Stimulated activated naive CD4-positive, alpha-beta T cell (primary cell): ENCODE results near the gene NHS.

ENCODE experiments used
- DNase-seq, 6 experiments: peaks; one replicate each; lab custom pipeline; 2025; lab: John Stamatoyannopoulos, UW

The NHS gene

DNA sequence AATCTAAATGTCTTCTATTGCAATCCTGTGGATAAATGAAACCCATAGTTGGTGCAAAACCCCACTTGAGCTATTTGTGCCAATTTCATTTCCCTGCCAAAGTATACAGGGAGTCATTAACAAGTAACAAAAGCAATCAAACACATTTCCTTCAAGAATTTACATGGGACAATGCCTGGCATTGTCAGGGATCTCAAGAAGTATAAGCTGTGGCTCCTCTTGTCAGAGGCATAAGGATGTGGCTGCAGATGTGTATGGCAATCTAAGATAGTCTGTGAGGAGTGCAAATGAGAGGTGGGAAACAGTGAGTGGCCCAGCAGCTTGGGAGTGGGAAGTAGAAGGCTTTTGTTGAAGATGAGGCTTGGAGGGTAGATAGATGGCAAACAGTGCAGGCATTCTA lies 304.3 kb downstream of the NHS start:
- no peak for DNase-seq

DNA sequence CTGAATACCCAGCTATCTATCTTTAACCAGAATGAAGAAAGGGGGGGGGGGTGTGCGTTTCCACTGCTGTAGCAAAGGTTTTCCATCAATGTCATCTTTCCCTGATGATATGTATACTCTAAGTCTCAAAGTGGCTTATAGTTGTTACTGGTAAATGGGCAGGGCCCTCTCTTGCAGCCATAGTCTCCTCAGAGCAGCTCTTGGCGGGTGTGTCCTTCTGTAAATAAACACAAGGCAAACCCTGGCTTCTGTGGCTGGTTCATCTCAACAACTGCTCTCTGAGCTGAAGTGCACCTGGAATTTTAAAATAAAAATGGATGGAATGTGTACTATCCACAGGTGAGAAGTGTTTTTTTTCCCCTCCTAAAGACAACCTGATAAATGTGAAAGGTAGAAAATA lies 304.8 kb downstream of the NHS start:
- no peak for DNase-seq

DNA sequence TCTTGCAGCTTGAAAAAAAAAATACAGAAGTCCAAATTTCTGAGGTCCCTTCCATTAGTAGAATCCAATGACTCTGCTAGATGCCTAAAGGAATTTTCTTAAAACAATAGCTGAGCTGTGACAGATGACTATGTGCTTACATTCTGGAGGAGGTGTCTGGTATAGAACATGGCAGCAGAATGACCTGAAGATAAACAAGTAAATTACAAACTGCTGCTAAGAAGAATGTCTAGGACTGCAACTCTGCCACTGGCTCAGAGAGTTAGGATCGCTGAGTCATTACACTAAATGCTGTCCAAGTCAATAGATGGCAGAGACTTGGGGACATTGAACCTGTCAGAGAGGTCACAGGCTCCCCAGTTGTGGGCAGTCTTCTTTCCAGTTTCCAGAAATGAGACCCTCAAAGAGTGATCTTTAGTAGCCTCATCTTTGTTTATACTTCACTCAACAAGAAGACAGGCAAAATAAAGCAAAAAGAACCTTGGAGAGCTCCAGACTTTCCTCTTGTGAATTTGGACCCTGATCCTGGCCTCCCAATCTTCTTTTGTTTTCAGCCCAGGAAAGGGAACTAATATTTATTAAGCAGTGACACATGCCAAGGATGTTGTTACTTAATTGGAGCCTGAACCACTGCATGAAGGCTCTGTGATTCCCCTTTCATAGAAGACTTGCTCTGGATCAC lies 305.9 kb downstream of the NHS start:
- no peak for DNase-seq

DNA sequence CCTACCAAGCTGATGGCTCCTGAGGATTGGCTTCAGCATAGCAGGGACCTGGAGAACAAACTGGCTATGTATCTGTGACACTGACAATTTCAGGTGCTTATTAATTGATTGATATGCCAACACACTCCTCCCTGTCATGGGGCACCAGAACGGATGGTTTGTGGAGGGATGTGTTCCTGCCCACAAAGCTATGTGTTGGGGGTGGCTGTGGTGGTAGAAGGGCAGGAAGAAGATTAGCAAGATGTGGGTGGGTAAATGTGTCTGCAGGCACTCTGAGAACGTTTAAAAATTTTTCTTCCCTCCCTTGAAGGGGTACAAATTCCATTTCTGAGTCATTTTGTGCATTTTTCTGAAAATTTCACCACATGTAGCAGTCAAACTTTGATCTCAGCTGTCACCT lies 307.3 kb downstream of the NHS start:
- DNase-seq = no peak

DNA sequence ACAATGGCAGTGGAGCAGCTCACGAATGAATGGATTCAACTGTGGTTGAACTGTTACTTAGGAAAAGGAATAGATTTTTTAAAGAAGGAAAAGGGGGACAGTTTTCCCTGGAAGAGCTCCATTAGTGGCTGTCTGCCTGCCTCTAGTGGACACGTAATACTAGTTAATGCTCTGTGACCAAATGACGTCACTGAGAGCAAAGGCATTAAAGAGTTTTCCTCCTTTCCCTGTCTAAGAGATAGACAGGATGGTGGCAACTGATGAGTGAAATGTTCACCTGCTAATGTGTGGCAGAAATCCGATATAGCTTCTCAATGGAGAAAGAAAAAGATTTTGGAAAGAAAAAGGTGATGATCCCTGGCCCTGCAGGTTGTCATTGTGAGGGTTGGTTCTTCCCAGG lies 310.0 kb downstream of the NHS start:
- DNase-seq = no peak

DNA sequence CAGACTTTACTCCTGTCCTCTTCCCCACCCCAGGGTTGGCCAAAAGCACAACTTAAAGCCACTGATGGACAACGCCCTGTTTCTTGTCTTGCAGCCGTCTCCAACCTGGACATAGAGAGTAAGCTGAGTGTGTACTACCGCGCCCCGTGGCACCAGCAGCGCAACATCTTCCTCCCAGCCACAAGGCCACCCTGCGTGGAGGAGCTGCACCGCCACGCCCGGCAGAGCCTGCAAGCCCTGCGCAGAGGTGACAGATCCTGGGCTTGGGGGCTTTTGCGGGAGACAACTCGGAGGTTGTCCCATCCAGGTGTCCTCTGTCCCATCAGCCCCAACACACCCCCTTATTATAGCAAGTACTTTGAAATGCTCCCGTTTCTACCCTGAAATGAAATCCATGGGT lies 312.6 kb downstream of the NHS start:
- no peak for DNase-seq

DNA sequence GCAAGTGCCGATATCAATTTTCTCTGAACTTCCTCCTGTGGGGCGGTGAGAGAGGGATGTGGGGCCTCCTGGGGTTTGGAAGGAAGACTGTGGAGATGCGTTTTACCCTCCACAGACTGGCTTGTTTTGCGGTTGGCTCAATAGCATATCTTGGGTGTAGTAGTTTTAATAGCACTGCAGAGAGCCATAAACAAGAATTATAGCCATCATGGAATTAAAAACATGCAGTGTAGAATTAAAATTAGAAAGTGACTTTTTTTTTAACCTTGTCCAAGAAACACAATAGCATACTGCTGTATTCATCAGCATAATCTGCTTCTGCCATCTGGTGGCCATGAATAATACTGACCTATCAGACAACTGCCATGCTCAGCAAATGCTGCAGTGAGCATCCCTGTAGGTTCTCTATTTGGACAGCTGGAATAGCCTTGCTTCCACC lies 315.0 kb downstream of the NHS start:
- DNase-seq = peak in 3 of 6 experiments; percentile 0 to 20 (median 8)

DNA sequence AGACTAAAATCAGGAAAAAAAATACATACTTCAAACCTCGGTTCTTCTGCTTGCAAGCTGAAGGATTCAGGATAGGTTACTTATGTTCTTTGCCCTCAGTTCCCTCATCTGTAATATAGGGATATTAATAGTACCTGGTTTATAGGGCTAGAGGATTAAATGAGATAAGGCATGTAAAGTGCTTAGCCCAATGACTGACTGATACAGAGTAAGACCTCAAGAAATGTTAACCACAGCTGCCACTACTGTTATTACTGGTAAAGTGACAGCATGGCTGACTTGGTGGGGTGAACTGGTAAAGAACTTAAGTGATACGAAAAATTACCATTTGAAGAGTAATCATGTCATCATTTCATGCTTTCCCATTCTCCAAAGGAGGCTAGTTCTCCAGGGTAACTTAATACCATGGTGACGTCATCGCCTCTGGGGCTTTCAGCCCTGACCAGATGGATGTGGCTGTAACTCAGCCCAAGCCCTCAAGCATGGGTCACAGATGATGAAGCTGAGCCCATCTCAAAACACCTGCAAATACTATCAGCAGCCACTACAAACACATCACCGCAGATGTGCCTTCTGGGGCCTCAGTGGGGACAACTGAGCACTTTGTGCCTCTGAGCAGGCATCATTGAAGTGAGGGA lies 317.8 kb downstream of the NHS start:
- no peak for DNase-seq

DNA sequence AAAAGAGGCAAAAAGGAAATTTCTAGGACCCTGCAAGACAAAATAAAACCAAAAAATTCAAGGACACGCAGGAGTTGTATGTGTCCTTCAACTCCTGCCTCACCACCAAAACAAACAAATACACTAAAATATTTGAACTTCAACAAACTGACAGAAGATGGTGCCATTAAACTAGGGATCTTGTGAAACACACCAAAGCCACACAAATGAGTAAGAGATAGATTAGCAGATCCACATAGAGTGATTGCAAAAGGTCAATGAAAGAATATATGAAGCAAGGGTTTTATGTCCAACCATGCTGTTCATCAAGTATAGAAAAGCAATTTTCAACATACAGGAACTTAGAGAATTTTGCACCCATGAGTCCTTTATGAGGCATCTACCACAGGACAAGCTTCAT lies 322.2 kb downstream of the NHS start:
- DNase-seq = peak in 3 of 6 experiments; percentile 2 to 19 (median 8)

DNA sequence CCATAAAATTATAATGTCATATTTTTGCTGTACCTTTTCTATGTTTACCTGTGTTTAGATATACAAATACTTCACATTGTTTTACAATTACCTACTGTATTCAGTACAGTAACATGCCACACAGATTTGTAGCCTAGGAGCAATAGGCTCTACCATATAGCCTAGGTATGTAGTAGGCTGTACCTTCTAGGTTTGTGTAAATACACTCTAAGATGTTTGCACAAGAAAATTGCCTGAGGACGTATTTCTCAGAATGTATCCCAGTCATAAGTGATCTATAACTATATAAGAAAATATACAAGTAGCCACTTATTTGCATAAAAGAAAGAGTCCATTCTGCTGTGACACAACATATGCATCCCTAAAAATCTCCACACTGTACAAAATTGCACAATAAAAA lies 326.0 kb downstream of the NHS start:
- DNase-seq = no peak

DNA sequence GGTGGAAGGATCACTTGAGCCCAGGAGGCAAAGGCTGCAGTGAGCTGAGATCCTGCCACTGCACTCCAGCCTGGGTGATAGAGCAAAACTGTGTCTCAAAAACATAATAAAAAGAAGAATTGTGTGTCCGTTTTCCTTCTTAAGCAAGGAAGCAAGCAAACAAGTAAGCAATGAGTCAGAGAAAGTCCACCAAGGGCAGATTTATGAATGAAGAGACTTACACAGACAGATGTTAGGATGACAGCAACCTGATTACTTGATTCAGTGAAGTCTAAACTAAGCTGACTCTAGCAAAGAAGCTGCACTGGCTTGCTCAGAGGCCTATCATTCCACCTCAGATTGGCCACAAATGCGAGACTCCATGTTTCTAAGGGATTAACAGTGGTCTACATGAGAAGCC lies 328.2 kb downstream of the NHS start:
- no peak for DNase-seq

DNA sequence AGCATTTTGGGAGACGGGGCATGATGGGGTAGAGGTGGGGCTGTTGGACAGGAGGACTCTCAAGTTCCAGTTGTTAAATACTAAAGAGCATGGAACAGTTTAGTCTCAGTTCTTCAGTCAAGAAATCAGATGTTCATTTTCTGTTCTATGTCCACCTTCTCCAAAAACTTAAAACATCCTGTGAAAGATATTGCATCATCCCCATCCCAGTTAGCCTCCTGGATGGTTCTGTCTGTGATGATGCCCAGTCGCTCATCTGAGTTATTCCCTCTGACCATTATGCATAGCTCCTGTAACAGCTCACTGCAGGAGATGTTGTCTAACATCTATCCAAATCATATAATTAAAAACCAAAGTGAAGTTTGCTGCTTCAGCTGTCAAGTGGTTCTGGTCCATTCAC lies 330.2 kb downstream of the NHS start:
- no peak for DNase-seq

DNA sequence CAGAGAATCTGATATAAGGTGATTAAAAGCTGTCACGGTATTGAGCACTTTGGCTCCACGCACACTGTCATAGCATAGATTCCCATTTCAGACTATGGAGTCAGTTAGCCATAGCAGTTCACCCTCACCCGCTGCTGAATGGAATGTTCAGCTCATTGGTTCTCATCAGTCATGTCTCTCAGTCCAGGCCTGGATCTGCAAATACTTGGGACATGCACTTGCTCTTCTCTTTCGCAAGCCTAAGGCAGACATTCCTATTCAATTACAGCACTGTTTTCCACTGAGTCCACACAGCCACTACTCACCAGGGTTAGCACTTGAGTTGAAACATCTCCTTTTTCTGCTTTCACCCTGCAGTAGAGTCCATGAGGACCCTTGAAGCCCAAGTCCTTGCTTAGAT lies 331.7 kb downstream of the NHS start:
- DNase-seq = no peak

DNA sequence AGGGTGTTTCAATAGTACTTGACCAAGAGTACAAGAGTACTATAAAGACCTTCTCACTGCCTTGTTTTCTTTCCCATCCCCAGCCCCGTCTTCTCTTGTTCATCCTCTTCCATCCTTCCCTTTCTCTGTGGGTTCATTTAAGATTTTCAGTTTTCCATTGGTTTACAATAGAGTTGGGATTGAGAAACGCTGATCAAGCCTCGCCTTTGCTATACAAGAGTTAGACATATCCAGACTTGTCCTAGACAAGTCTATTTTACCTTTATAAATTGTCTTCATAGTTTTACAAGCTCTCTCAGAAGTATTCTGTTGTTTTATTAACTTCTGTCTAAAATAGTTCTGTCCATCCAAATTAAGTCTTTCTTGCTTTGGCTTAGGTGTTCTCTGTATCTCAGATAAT lies 332.7 kb downstream of the NHS start:
- no peak for DNase-seq

DNA sequence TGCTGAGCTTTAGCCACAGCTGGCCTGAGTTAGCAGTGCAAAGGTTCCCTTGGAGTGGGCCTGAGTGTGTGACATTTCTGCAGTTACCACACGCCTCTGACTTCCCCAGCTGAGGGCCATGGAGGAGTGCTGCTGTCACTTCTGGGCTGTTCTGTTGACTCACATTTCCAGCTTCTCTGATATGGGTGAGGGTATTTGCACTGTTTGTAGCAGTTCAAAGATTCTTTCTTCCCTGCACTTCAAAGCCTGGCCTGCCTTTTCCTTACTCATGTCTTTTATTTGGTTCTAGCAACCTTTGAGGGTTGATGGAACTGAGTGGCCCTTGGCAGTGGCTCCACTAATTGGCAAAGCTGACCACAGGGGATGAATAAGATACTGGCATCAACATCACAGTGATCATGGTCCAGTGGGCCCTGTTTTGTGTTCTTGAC lies 335.9 kb downstream of the NHS start:
- no peak for DNase-seq

DNA sequence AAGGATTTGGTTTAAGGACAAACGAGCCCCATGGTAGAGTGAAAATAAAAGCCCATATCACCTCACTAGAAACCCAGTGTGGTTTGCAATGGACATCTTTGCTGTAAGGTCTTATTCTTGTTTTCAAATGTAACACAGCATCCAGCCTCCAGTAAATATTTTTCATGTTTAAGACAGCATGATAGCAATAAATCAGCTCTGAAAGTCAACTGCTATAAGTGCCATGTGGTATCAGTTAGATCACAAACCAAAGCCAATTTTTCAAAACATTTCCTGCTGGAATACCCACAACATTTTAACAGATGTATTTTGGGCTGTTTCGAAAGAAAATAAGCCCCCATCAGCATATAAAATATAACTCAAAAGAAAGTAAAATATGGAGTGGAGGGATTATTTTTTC lies 338.3 kb downstream of the NHS start:
- no peak for DNase-seq

DNA sequence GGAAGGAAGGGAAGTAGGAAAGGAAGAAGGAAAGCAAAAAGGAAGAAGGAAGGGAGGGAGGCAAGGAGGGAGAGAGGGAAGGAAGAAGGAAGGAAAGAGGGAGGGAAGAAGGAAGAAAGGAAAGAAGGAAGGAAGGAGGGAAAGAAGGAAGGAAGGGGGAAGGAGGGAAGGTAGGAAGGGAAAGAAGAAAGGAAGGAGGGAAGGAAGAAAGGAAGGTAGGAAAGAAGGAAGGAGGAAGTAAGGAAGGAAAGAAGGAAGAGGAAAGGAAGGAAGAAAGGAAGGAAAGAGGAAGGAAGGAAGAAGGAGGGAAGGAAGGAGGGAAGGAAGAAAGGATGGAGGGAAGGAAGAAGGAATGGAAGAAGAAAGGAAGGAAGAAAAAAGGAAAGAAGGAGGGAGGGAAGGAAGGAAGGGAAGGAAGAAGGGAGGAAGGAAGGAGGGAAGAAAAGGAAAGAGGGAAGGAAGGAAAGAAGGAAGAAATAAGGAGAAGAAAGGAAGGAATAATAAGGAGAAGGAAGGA lies 343.7 kb downstream of the NHS start:
- no peak for DNase-seq

DNA sequence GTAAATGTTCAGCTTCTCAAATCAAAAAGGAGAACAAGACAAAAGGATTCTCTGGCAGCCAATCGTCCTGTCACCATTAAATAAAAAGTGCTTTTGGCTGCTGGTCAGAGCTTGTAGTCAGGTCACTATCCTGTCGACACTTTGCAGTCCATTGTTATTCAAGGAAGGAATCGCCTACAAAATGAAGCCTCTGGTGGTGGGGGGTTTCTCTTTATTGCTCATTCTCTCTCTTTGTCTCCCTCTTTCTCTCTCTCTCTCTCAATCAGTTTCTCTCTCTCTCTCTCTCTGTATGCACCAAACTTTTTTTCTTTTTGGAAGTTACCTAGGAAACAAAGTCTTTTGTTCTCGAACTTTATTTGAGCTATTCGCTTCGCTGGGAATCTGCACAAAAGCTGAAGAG lies 344.7 kb downstream of the NHS start:
- no peak for DNase-seq

DNA sequence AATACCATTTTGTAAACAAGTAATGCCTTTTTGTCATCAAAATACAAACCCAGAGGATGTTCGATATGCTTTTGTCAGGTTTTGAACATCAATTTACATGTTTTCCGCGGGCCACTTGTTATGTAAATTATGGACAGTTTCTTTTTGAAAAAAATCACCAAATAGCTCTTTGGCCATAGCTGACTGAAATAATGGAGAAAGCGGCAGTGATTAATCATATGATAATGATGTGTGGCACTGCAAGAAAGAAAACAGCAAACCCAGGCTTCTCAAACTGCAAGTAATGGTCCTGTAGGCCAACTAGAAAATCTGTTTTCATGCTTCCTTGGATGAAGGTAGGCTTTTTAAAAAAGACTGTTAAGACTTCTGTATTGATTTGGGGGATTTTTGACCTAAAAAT lies 346.7 kb downstream of the NHS start:
- no peak for DNase-seq

DNA sequence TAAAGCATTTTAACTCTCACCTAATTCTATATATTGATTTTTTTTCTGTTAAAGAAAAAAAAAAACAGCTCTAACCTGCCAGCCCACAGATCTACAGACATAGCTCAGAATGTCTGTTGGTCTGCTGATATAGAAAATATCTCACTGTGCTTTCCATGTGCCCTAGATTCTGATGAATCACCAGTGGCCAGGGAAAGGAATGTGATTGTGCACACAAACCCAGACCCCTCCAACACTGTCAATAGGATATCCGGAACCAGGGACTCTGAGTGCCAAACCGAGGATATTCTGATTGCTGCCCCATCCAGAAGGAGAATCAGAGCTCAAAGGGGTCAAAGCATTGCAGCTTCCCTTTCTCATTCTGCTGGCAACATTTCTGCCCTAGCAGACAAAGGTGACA lies 350.2 kb downstream of the NHS start:
- no peak for DNase-seq

DNA sequence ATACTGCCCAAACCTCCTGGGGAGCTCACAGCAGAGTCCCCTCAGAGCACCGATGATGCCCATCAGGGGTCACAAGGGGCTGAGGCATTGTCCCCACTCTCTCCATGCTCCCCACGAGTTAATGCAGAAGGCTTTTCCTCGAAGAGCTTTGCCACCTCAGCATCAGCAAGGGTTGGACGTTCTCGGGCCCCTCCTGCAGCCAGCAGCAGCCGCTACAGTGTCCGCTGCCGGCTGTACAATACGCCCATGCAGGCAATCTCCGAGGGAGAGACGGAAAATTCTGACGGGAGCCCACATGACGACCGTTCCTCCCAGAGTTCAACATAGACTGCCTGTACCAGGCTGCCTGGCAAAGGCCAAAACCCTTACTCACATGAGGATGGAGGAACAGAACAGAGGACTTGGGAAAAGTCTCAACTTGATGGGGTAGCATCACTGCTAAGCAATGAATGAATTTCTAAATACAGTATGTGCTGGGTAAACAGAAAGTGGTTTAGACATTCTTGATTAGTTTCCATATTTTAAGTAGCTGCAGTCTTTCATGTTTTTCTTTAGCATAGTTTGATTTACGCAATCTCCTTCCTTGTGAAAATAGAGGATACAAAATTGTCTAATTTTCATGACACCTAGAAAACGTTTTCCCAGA lies 357.3 kb downstream of the NHS start:
- no peak for DNase-seq

DNA sequence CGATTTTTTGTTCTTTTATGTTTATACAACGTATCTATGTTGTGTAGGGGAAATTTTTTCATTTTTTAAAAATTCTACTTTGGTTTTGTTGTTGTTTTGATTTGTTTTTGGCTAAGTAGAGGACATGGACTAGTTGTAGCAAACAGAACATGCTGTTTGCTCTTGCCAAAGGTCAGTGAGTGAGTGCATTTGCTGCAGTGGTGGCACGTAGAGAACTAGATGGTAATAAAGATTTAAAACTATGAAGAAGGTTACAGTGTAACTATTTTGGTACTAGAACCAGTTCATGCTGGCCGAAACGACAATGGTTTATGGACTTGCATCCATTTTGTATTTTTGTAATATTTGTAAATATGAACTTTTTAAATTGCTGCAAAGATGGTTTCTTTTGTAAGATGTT lies 360.4 kb downstream of the NHS start:
- DNase-seq = no peak

DNA sequence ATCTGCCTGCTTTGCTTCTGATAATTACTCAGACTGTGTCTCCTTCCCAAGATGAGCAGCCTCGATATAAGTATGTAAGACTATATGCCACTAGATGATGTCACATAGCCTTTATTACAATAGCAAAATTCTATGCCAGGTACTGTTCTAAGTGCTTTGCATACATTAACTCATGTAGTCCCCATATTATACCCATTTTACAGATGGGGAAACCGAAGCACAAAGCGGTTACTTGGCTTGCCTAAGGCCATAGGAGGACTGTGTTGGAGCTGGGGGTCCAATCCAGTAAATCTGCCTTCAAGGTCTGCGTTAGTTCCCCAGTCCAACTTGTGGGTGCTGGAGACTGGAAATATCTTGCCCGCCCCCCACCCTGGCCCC lies 361.5 kb downstream of the NHS start:
- no peak for DNase-seq
